Astrocyte of the spinal cord (primary cell): ENCODE data around the gene EML5.
A peak's percentile ranks its signal among the peaks of the same experiment; 100 is the strongest.

Source experiments
- DNase-seq: peaks from one replicate; pipeline ENCODE4 v3.0.0; 2011; ENCODE audit warnings: low read depth, low spot score
- H3K4me3 ChIP-seq: 2 replicates; pipeline ENCODE4 v1.5.1; 2011; ENCODE audit warnings: low read depth, mild to moderate bottlenecking, low read length, moderate library complexity
- in situ Hi-C: cut with HindIII; loops from 2 replicates; pipeline ENCODE4 v1.10.0; 2017; ENCODE audit warnings: low sequenced_read_pairs
- TF ChIP-seq, protein P1 (sequence below): IDR thresholded peaks from 2 replicates; pipeline ENCODE4 v1.5.1; 2012; ENCODE audit warnings: low read depth, mild to moderate bottlenecking, low read length, inconsistent platforms

Gene EML5

DNA sequence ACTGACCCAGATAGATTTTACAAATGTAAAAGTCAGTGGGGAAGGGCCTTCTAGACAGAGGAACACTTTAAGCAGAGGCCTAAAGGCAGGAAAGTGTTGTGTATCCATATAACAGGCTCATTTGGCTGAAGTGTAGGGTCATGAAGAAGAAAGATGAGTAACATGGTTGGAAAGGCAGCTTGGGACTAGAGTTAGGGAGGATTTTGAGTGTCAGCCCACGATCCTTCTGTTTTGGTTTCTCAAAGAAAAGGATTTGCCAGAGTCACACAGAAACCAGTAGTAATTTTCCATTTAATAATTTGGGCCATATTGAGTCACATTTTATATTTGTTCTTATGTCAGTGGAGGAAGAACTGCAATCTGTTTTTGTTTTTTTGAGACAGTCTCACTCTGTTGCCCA is 153.5 kb downstream of the EML5 start:
- TF ChIP-seq, protein P1, sequence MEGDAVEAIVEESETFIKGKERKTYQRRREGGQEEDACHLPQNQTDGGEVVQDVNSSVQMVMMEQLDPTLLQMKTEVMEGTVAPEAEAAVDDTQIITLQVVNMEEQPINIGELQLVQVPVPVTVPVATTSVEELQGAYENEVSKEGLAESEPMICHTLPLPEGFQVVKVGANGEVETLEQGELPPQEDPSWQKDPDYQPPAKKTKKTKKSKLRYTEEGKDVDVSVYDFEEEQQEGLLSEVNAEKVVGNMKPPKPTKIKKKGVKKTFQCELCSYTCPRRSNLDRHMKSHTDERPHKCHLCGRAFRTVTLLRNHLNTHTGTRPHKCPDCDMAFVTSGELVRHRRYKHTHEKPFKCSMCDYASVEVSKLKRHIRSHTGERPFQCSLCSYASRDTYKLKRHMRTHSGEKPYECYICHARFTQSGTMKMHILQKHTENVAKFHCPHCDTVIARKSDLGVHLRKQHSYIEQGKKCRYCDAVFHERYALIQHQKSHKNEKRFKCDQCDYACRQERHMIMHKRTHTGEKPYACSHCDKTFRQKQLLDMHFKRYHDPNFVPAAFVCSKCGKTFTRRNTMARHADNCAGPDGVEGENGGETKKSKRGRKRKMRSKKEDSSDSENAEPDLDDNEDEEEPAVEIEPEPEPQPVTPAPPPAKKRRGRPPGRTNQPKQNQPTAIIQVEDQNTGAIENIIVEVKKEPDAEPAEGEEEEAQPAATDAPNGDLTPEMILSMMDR, result no peak
- DNase-seq, result no peak
- in situ Hi-C loops, result no loop called here
- H3K4me3 ChIP-seq, result no peak overlapping the region

DNA sequence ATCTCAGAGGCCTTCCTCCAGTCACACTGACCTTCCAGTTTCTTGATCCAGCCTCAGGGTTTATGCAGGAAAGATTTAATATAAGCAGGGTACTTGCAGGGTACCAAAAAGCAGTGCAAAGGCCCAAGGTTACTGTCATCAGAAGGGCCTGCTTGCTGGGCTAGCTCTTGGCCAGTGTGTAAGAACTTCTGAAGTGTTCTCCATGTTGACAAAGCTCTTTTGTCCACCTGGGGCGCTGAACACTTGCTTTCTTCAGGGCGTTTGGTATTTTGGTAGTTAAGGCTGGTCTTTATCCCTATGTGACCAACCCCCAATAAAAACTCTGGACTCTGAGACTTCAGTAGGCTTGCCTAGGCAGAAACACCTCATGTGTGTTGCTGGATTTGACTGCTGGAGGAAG is 160.2 kb downstream of the EML5 start:
- DNase-seq, result no peak

DNA sequence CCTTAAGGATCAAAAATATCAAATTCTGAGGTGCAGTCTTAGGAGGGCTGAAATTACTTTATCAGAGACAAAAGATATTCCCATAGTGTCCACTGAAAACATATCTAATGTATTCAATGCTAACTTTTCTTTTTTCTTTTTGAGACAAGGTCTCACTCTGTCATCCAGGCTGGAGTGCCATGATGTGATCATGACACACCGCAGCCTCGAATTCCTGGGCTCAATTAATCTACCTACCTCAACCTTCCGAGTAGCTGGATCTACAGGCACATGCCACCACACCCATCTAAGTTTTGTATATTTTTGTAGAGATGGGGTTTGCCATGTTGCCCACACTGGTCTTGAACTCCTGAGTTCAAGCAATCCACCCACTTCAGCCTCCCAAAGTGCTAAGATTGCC is 161.7 kb downstream of the EML5 start:
- DNase-seq, result no peak
- in situ Hi-C loops, result no loop called here
- TF ChIP-seq, protein P1, result no peak
- no peak overlapping the region for H3K4me3 ChIP-seq

More for the DNA sequence above, 160.2 kb downstream of the EML5 start:
- H3K4me3 ChIP-seq, result no peak overlapping the region
- in situ Hi-C loops, result no loop called here
- TF ChIP-seq, protein P1, result no peak

DNA sequence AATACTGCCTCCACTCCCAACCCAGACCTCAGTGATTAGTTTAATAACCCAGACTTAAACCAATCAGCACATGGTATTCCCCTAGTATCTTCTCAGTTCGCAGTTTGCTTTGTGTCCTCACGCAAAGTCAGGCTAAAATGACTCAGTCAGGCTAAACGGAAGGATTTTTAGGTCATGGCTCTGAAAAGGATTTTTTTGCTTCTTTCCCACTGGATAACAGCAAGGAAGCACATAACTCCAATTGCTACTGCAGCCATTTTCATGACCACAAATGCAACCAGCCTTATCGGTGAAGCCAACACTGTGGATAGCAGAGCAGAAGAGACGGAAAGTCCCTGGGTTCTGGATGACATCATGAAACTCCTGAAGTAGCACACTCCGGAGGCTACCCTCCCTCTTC is 162.2 kb downstream of the EML5 start:
- DNase-seq, result peak; percentile 52
- in situ Hi-C loops, result no loop called here
- H3K4me3 ChIP-seq, result no peak overlapping the region
- TF ChIP-seq, protein P1, result no peak

DNA sequence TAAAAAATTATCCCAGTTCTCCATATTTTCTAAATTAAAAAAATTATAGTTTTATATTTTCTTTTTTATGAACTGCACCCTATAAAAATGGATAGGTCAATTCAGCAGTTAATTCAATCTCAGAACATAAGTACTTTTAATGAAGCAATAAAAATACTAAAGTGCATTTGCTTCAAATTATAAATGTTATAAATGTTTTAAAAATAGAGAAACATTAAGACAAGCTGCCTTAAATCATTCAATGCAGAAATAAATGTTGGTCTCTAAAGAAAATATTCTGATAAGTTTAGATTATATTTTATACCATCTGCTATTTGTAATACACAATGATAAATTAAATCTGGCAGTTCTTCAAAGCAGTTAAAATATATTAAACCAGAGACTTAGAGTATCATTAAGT is 164.3 kb downstream of the EML5 start:
- in situ Hi-C loops, result no loop called here
- DNase-seq, result no peak
- TF ChIP-seq, protein P1, result no peak
- no peak overlapping the region for H3K4me3 ChIP-seq

DNA sequence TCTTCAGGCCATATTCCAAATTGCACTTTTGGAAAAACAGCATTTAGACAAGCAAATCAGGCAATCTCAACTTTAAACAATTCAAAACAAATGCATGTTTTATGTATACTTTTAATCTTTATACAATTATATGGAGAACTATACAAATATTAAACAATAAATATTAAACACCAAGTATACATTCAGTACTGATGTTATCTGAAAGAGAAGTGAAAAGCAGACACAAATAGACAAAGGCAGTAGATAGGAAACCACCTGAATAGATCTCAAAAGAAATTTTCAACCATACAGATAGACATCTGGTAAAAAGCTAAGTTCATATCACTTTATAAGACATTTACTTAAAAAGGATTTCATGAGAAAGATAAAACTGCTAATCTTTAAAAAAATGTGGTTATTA is 164.7 kb downstream of the EML5 start:
- TF ChIP-seq, protein P1, result no peak
- in situ Hi-C loops, result no loop called here

DNA sequence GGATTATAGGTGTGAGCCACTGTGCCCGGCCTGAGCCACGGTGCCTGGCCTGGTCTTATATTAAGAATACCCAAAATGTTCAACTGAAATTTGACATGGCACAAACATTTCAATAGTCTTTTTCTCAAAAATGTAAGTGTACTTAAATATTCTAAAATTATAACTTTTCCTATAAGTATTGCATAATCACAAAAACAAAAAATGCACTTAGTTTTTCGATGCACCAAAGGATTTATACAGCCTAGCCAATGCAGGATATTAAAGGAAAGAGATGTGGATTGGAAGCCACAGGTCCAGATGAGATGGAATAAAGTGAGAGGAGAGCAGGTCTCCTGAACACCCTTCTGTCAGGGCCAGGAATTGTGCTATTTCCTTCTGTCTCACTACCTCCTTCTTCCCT is 167.1 kb downstream of the EML5 start:
- TF ChIP-seq, protein P1, result no peak
- no peak for DNase-seq
- no peak overlapping the region for H3K4me3 ChIP-seq
- in situ Hi-C loops, result no loop called here

More for the DNA sequence above, 164.7 kb downstream of the EML5 start:
- H3K4me3 ChIP-seq, result no peak overlapping the region
- no peak for DNase-seq
